OCI-LY3 (cell line): ENCODE data around the gene GDI1.

Experiments
- CTCF ChIP-seq: fragments of 200-600, 300-600 bp; sonication (generic); IDR thresholded peaks from 2 replicates; pipeline ENCODE4 v1.5.1; 2014; ENCODE audit warnings: antibody characterized with exemption, low read length, low read depth
- EZH2phosphoT487 ChIP-seq: fragments of 200-600 bp; shearing (Covaris generic); IDR thresholded peaks from 2 replicates; pipeline ENCODE4 v1.6.1; 2018; ENCODE audit warnings: antibody characterized with exemption, mixed run types, low read depth

- TF ChIP-seq CTCF (no peak), EZH2phosphoT487 (no peak)
Observed at GRCh38 chrX:154412468-154412867, 24.5 kb upstream of the GDI1 start.
